ENCODE measurements around the gene MSL3B.

DNA sequence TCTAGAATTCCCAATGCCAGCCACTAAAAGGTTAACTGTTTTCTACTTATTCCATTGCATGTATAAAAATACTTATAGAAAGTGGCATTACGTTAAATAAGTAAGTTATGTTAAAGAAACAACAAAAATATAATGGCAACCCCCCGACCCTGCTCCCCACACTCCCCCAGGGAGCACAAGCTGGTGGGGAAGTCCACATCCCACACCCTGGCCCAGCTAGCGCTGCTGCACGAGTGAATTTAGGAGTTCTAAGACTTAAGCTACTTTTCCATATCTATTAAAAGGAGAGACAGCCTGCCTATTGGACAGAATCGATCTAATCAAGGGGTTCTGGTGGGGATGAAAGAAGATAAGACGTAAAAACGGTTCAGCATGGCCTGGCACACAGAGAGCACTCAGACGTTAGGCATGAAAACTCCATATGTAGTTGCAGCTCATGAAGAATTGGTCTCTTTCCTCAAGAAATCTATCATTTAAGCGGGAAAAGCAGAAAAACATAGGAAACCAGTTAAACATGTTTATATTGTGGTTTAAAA, 30.4 kb downstream of the MSL3B start:
- no peak for TF ChIP-seq POLR2A (IDR thresholded peaks at IDR 0.05)
- TF ChIP-seq CTCF (IDR thresholded peaks at IDR 0.05) = no peak

Measured in adrenal gland (tissue), 5 donors.